Stimulated activated CD4-positive, alpha-beta T cell treated with anti-CD3 and anti-CD28 coated beads, TNF-alpha, amount 100 ng/mL, for 48 hours (primary cell): ENCODE measurements around the gene WTIP.
"Not testable (repeated sequence)": the region's sequence is repeated elsewhere in the genome, so short reads cannot be mapped to it uniquely, and the experiment has no call there.

Experiments
- DNase-seq, 3 donors: peaks; one replicate each; pipeline ENCODE4 v3.0.0-alpha.2; 2020; ENCODE audit warnings: low read depth in 3 of 3

Gene WTIP

GRCh38 chr19:34480971-34481841, at the start of gene WTIP:
Gene WTIP (plus strand): TSS chr19:34481758. CDS start chr19:34481975, 217 bp downstream.
- DNase-seq = no peak

GRCh38 chr19:34432797-34433196, 48.8 kb upstream of the WTIP start:
- no peak for DNase-seq

- no peak for DNase-seq
Observed at GRCh38 chr19:34436716-34437115, 44.8 kb upstream of the WTIP start.

- DNase-seq = no peak
Observed at GRCh38 chr19:34448191-34448590, 33.4 kb upstream of the WTIP start.

- DNase-seq = no peak
Observed at GRCh38 chr19:34452723-34453122, 28.8 kb upstream of the WTIP start.

GRCh38 chr19:34454091-34454490, 27.5 kb upstream of the WTIP start:
- no peak for DNase-seq

- DNase-seq = no peak
Observed at GRCh38 chr19:34454685-34455084, 26.9 kb upstream of the WTIP start.

- DNase-seq = not testable (repeated sequence)
Observed at GRCh38 chr19:34455783-34456480, 25.6 kb upstream of the WTIP start.

GRCh38 chr19:34457446-34457845, 24.1 kb upstream of the WTIP start:
- DNase-seq = no peak

- DNase-seq = no peak
Observed at GRCh38 chr19:34458677-34459076, 22.9 kb upstream of the WTIP start.

GRCh38 chr19:34459614-34460013, 21.9 kb upstream of the WTIP start:
- DNase-seq = no peak

- no peak for DNase-seq
Observed at GRCh38 chr19:34461375-34462100, 20.0 kb upstream of the WTIP start.

- DNase-seq = not testable (repeated sequence)
Observed at GRCh38 chr19:34464785-34465184, 16.8 kb upstream of the WTIP start.

- DNase-seq = no peak
Observed at GRCh38 chr19:34468409-34468808, 13.1 kb upstream of the WTIP start.

GRCh38 chr19:34469026-34469425, 12.5 kb upstream of the WTIP start:
- not testable (repeated sequence) for DNase-seq

- DNase-seq = no peak
Observed at GRCh38 chr19:34471906-34472700, 9.5 kb upstream of the WTIP start.

GRCh38 chr19:34474233-34474989, 7.1 kb upstream of the WTIP start:
- DNase-seq = no peak

GRCh38 chr19:34475026-34475974, 6.3 kb upstream of the WTIP start:
- DNase-seq = peak in 1 of 3 donors; percentile 13

GRCh38 chr19:34475975-34476594, 5.5 kb upstream of the WTIP start:
- no peak for DNase-seq
